HG03442 (cell line): ENCODE results near the gene B4GALT3.
"Not testable (repeated sequence)": the region's sequence is repeated elsewhere in the genome, so short reads cannot be mapped to it uniquely, and the experiment has no call there.

Experiments used
- ATAC-seq: cut with Tn5 transposase; IDR thresholded peaks from one replicate; pipeline ENCODE4 v1.9.1; 2021; ENCODE audit warnings: mild to moderate bottlenecking, moderate library complexity; ENCODE audit not compliant: unreplicated experiment

The B4GALT3 gene

GRCh38 chr1:161177112-161177935, at the start of gene B4GALT3:
Gene B4GALT3, minus strand, starts transcription at chr1:161177507. Its CDS starts 1,447 bp downstream, at chr1:161176060.
- peak; percentile 71 for ATAC-seq

GRCh38 chr1:161226759-161227158, 49.5 kb upstream of the B4GALT3 start:
- no peak for ATAC-seq

- ATAC-seq: no peak
These were observed 49.0 kb upstream of the B4GALT3 start for GRCh38 chr1:161226320-161226711.

- ATAC-seq: peak; percentile 96
These were observed 48.4 kb upstream of the B4GALT3 start, which contains the start of gene TOMM40L for GRCh38 chr1:161225534-161226319. Gene TOMM40L, plus strand, starts transcription at chr1:161226060. Its CDS starts 430 bp downstream, at chr1:161226490.

- no peak for ATAC-seq
These were observed 47.8 kb upstream of the B4GALT3 start for GRCh38 chr1:161225178-161225533.

- not testable (repeated sequence) for ATAC-seq
These were observed 47.4 kb upstream of the B4GALT3 start for GRCh38 chr1:161224695-161225087.

- no peak for ATAC-seq
These were observed 46.7 kb upstream of the B4GALT3 start for GRCh38 chr1:161223805-161224694.

GRCh38 chr1:161222175-161223019, 45.1 kb upstream of the B4GALT3 start:
- no peak for ATAC-seq

- ATAC-seq: no peak
These were observed 42.7 kb upstream of the B4GALT3 start for GRCh38 chr1:161220002-161220401.

- no peak for ATAC-seq
These were observed 42.0 kb upstream of the B4GALT3 start for GRCh38 chr1:161219078-161219892.

GRCh38 chr1:161218301-161219077, 41.2 kb upstream of the B4GALT3 start:
- ATAC-seq: no peak

- no peak for ATAC-seq
These were observed 40.5 kb upstream of the B4GALT3 start for GRCh38 chr1:161217831-161218230.

GRCh38 chr1:161216945-161217712, 39.8 kb upstream of the B4GALT3 start:
- peak; percentile 83 for ATAC-seq

- ATAC-seq: no peak
These were observed 37.8 kb upstream of the B4GALT3 start, which contains the start of gene FCER1G for GRCh38 chr1:161215076-161215475. Gene FCER1G, plus strand, starts transcription at chr1:161215295. Its CDS starts 27 bp downstream, at chr1:161215322.

- no peak for ATAC-seq
These were observed 37.1 kb upstream of the B4GALT3 start for GRCh38 chr1:161214369-161214768.

GRCh38 chr1:161209790-161210409, 32.6 kb upstream of the B4GALT3 start:
- no peak for ATAC-seq

- ATAC-seq: no peak
These were observed 29.9 kb upstream of the B4GALT3 start for GRCh38 chr1:161207173-161207572.
